HG02763 (cell line): ENCODE results near the gene CD14.
"Not testable (repeated sequence)": the region's sequence is repeated elsewhere in the genome, so short reads cannot be mapped to it uniquely, and the experiment has no call there.

Experiments
- ATAC-seq: cut with Tn5 transposase; IDR thresholded peaks from one replicate; pipeline ENCODE4 v1.9.1; 2021; ENCODE audit warnings: mild to moderate bottlenecking, moderate library complexity; ENCODE audit not compliant: unreplicated experiment

The CD14 gene

DNA sequence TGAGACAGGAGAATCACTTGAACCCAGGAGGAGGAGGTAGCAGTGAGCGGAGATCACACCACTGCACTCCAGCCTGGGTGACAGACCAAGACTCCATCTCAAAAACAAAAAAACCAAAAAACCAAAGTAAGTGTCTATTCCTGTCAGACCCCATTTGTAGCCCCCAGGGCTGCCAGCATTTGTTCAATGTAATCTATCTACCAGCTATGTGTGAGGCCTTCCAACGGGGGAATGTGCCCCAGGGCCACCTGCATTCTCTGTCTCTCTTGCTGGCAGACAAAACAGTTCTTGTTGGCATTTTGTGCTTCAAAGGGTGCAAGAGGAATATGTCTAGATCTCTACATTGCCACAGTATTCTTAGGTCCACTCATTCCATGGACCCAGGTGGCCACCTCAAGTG, 34.1 kb downstream of the CD14 start:
- no peak for ATAC-seq

DNA sequence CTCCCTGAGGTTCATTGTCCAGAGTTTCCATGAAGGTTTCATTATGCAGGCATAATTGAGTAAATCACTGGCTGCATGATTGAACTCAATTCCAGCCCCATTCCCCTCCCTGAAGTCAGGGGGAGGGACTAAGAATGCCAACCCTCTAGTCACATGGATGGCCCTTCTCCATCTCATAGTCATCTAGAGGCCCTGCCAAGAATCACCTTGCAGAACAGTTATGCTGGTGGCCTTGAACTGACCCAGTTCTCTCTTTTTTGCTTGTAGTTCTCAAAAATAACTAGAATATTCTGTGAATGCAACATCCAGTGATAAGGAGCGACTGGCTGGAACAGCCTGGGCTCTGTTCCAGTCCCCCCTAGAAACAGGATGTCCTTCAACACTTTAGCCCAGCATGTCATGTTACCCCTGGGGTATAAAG, 36.6 kb downstream of the CD14 start:
- no peak for ATAC-seq

DNA sequence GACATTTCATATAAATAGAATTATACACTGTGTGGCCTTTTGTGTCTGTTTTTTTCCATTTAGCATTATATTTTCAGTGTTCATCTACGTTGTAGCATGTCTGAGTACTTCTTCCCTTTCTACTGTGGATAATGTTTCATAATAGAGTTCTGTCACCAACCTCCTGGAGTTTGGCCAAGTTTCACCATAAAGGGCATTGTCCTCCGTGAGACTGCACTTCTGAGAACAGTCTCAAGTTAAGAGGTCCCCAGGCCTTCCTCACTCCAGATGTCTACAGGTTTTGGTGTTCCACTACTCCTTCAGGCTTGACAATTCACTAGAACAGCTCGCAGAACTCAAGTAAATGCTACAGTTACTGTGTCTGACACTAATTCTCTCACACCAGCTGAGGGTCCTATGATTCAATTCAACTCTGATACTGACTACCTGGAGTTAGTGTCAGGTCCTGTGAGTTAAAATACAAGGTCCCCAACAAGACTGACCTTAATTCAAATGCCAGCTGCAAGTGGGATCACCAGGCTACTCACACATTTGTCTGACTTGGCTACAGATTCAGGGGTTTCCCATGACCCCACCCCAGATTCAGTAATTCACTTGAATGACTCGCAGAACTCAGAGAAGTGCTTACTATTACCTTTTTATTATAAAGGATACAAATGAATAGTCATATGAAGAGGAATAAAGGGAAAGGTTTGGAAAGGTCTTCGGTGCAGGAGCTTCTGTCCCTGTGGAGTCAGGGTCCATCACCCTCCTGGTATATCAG, 37.3 kb downstream of the CD14 start:
- no peak for ATAC-seq

DNA sequence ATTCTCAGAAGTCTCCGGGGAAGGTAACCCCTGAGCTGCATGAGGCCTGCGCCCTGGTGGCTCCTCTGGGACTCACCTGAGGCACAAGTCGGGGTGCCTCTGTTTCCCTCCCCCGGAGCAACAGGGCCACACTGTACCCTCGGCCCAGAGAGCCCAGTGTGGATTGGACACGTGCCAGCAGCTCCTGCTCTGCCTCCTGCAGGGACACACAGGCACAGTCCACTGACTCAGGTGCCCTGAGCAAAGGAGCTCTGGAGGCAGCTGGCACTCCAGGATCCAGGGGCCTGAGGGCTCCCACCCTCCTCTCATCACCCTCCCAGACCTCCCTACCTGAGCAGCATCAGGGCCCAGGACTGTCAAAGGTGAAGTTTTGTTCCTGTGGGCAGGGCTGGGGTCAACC, 38.8 kb downstream of the CD14 start:
- ATAC-seq, result no peak

DNA sequence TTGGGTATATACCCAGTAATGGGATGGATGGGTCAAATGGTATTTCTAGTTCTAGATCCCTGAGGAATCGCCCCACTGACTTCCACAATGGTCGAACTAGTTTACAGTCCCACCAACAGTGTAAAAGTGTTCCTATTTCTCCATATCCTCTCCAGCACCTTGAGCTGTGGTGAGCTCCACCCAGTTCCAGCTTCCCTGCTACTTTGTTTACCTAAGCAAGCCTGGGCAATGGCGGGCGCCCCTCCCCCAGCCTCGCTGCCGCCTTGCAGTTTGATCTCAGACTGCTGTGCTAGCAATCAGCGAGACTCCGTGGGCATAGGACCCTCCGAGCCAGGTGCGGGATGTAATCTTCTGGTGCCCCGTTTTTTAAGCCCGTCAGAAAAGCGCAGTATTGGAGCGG, 39.9 kb downstream of the CD14 start:
- not testable (repeated sequence) for ATAC-seq

DNA sequence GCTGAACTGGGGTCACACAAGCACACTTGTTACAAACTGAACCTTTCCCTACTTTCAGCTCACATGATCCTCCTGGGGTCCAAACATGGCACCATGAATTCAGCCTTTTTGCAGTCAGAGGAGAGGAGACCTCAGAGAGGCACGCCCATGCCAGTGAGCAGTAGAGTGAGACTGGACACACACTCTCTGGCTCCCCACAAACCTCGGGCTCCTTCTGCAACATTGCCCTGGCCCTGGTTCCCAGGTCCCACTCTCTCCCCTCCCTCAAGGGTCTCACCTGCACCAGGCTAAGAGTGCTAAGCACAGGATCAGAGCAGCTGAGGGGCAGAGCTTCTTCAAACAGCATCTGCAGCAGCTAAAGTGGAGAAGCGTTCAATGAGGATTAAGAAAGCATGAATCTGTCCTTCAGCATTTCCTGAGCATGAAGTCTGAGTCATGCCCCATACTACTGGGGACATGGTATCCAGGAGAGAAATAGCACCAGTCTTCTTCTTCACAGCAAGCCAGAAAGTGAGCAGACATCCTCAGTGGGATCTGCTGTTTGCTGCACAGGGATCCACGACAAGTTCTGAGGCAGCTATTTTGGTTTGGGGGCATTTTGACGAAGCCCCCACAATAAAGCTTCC, 41.1 kb downstream of the CD14 start:
- no peak for ATAC-seq

DNA sequence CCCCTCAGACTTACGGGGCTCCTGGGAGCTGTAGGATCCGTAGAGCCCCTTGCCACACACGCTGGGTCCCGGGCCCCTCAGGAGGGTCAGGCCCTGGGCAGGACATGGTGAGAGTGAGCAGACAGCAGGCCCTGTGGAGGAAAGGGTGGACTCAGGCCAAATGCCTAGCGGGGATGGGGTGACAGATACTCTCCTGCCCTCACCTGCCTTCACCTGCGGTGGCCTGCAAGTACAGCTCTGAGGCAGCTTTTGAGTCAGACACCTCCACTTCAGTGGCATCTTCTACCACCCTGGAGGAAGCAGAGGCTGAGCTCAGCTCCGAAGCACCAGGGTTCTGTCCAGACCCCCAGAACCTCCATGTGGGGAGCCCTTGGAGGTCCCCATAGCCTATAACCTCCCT, 42.1 kb downstream of the CD14 start:
- no peak for ATAC-seq

DNA sequence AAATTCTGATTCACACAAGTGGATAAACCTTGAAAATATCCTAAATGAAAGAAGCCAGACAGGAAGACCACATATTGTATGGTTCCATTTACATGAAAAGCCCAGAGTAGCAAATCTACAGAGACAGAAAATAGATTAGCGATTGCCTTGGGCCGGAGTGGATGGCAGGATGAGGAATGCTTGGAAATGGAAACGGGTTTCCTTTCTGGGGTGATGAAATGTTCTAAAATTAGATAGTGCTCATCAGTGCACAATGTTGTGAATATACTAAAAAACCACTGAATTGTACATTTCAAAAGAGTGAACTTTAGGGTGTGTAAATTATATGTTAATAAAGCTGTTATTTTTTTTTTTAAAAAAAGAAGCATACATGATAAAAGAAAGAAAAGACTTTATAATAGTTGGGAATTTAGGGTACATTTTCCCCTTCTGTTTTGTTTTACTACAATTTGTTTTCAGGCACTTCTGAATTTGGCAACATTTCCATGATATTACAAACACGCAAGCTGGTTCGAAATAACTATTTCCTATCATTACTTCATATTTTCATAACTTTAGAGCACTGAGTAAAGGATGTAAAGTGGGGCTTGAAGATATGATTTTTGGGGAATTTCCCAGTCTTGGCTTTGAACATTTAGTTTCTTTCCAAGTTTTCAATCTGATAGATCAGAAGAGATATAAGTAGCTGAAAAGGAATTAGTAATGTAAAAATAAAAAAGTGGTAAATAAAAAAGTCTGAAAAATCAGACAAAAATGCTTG, 44.5 kb downstream of the CD14 start:
- no peak for ATAC-seq

DNA sequence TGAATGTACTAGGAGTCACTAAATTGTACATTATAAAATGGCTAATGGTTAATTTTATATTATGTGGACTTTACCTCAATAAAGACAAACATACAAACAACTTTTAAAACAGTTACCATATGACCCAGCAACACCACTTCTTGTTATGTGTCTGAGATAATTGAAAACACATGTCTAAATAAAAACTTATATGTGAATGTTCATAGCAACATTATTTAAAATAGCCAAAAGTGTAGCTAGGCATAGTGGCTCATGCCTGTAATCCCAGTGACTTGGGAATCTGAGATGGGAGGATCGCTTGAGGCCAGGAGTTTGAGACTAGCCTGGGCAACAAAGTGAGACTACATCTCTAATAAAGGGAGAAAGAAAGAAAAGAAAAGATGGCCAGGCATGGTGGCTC, 45.5 kb downstream of the CD14 start:
- ATAC-seq, result no peak
